Adrenal gland (tissue), 12 donors: Measurements from ENCODE around the gene KLF9. TPM values are rescaled to one million over a fixed set of nuclear protein-coding genes. Genes with fewer than 3 reads are reported as not detected.
A peak's percentile ranks its signal among the peaks of the same experiment; 100 is the strongest.

ENCODE experiments used
- DNase-seq, 7 donors: peaks; one replicate each; pipeline ENCODE4 v3.0.0-alpha.2; 2019 to 2020
- H3K27ac ChIP-seq, 5 donors: fragments of 200-600 bp; sonication (generic) in 4 of 5; 1 replicate in 3 of 5; 2 replicates in 2 of 5; pipeline versions ENCODE4 v1.5.1 to v1.8.0; 2016 to 2020; ENCODE audit warnings: mild to moderate bottlenecking in 1 of 5
- H3K27me3 ChIP-seq: fragments of 200-600 bp; 2 replicates; pipeline ENCODE4 v1.8.0; 2021
- H3K36me3 ChIP-seq, 2 donors: fragments of 200-600 bp; replicated peaks in 1 of 2; 1 replicate in 1 of 2; 2 replicates in 1 of 2; pipeline versions ENCODE4 v1.5.1 to v1.8.0; 2018 to 2022
- H3K4me1 ChIP-seq, 2 donors: fragments of 200-600 bp; replicated peaks in 1 of 2; 1 replicate in 1 of 2; 2 replicates in 1 of 2; pipeline versions ENCODE4 v1.5.1 to v1.8.0; 2018 to 2021
- H3K4me3 ChIP-seq, 4 donors: fragments of 200-600 bp; sonication (generic) in 3 of 4; one replicate each; pipeline ENCODE4 v1.5.1; 2016 to 2018
- H3K9me3 ChIP-seq, 3 donors: fragments of 200-600 bp; sonication (generic) in 1 of 3; replicated peaks in 1 of 3; 1 replicate in 2 of 3; 2 replicates in 1 of 3; pipeline versions ENCODE4 v1.5.1 to v1.8.0; 2016 to 2021
- POLR2A ChIP-seq, 2 donors: fragments of 450-650 bp; IDR thresholded peaks; one replicate each; pipeline ENCODE4 v1.6.1; 2017; ENCODE audit warnings: antibody characterized with exemption in 2 of 2, mild to moderate bottlenecking in 2 of 2, moderate library complexity in 1 of 2
- WGBS, 4 donors: extraction: QIAGEN DNeasy Blood & Tissue Kit in 2 of 4; methylation state at CpG; one replicate each; pipeline versions ENCODE4 v1.1.5 to v1.1.7; 2013 to 2017; 5-methylcytosine and 5-hydroxymethylcytosine counted together
- intact Hi-C, 2 donors: fragments of 100-400 bp; cut with DNase I; formaldehyde crosslinking; loops; one replicate each; pipeline versions ENCODE4 v1.14.1 to v1.15.0; 2022 to 2023
- polyA plus RNA-seq, 3 donors: library from polyadenylated mRNA; stranded (reverse); fragments of 200-250 nt in 2 of 3; fragments of 350-450 nt in 1 of 3; fragmentation: Illumina TruSeq in 1 of 3; extraction: RNeasy Lipid Tissue Mini Kit (QIAGEN cat#74804) in 1 of 3; gene quantifications; one replicate each; pipeline ENCODE4 v1.2.3, GENCODE V29; 2013 to 2014
- total RNA-seq, 9 donors: library from RNA; depleted of rRNA in 4 of 9; stranded (reverse); fragments of >200 nt in 4 of 9; fragments of 120-200 nt in 1 of 9; fragmentation: NEBNext Ultra II Directional in 1 of 9; extraction: Animal tissue kit (Norgen Biotek cat#: 25700) in 1 of 9; gene quantifications; one replicate each; pipeline versions ENCODE4 v1.1.0 to v1.2.4, GENCODE V29; 2013 to 2023
- TF ChIP-seq, protein P1 (sequence below), 6 experiments: fragments of 450-650 bp in 4 of 6; fragments of 200-600 bp in 2 of 6; sonication (generic) in 1 of 6; IDR thresholded peaks; 1 replicate in 5 of 6; 2 replicates in 1 of 6; pipeline versions ENCODE4 v1.5.1 to v1.8.0; 2016 to 2021; ENCODE audit warnings: antibody characterized with exemption in 6 of 6, mild to moderate bottlenecking in 2 of 6, moderate library complexity in 1 of 6
- donor health status: healthy with polysubstance abuse.
- donor health status: Bipolar disorder and iron deficiency.
- donor health status: DM: yes; HTN: yes; CAD: no.
- donor health status: DM: no; HTN: no; CAD: no.
- donor health status: DM: no; HTN: no; CAD: no.
- donor health status: DM: yes; HTN: yes; CAD: no.

Gene KLF9
- total and polyA plus RNA-seq, 12 donors = 2.2 to 80.7 (median 38.7) TPM

- Histone ChIP-seq H3K9me3 (no peaks in the 10 kb centered on the region), H3K27me3 (no peaks in the 10 kb centered on the region), H3K27ac (peak overlapping the region; percentile 99 to 100 (median 100)), H3K4me1 (peaks cover 31 to 48% of the 10 kb centered on the region in 2 donors), H3K36me3 (no peaks in the 10 kb centered on the region), H3K4me3 (peak overlapping the region in 3 of 4 donors; percentile 33 to 71 (median 70))
- 1 to 3% (median 1%) methylated on average over 28 to 32 of the region's 32 CpGs for WGBS, 4 donors
- peak in 1 of 2 donors; percentile 67 for TF ChIP-seq POLR2A (IDR thresholded peaks at IDR 0.05)
- TF ChIP-seq, protein P1, sequence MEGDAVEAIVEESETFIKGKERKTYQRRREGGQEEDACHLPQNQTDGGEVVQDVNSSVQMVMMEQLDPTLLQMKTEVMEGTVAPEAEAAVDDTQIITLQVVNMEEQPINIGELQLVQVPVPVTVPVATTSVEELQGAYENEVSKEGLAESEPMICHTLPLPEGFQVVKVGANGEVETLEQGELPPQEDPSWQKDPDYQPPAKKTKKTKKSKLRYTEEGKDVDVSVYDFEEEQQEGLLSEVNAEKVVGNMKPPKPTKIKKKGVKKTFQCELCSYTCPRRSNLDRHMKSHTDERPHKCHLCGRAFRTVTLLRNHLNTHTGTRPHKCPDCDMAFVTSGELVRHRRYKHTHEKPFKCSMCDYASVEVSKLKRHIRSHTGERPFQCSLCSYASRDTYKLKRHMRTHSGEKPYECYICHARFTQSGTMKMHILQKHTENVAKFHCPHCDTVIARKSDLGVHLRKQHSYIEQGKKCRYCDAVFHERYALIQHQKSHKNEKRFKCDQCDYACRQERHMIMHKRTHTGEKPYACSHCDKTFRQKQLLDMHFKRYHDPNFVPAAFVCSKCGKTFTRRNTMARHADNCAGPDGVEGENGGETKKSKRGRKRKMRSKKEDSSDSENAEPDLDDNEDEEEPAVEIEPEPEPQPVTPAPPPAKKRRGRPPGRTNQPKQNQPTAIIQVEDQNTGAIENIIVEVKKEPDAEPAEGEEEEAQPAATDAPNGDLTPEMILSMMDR (IDR thresholded peaks at IDR 0.05) = peak in 1 of 6 experiments; percentile 2
- peak; percentile 90 to 98 (median 94) for DNase-seq
- intact Hi-C loops = loop anchor here in 1 of 2 donors (5.0 kb wide), 1 partner anchor 62 kb away; no protein-coding TSS in a partner anchor
These were observed 6.2 kb upstream of the KLF9 start for GRCh38 chr9:70420441-70421271.

- TF ChIP-seq POLR2A (IDR thresholded peaks at IDR 0.05) = peak; percentile 92 to 98
- TF ChIP-seq, protein P1 (IDR thresholded peaks at IDR 0.05) = peak in 3 of 6 experiments; percentile 1 to 38 (median 16)
- H3K36me3 ChIP-seq = no peaks in the 10 kb centered on the region
- intact Hi-C loops = loop anchor here in 1 of 2 donors (5.0 to 10.0 kb wide), 2 partner anchors 63 to 185 kb away; no protein-coding TSS in a partner anchor
- WGBS, 4 donors = 0 to 1% (median 1%) methylated on average over 43 to 60 of the region's 60 CpGs
- peaks cover 36 to 57% of the 10 kb centered on the region in 2 donors for H3K4me1 ChIP-seq
- H3K4me3 ChIP-seq = peak overlapping the region in 3 of 4 donors; percentile 33 to 71 (median 70)
- H3K27me3 ChIP-seq = no peaks in the 10 kb centered on the region
- H3K9me3 ChIP-seq = no peaks in the 10 kb centered on the region
- DNase-seq = peak; percentile 95 to 99 (median 98)
- H3K27ac ChIP-seq = peak overlapping the region; percentile 99 to 100 (median 100)
These were observed 5.3 kb upstream of the KLF9 start for GRCh38 chr9:70419556-70420440.

GRCh38 chr9:70418822-70419555 lies 4.5 kb upstream of the KLF9 start:
- 0% methylated on average over 11 to 65 of the region's 65 CpGs for WGBS, 4 donors
- H3K4me1 ChIP-seq = peaks cover 39 to 61% of the 10 kb centered on the region in 2 donors
- peak overlapping the region in 3 of 4 donors; percentile 18 to 70 (median 30) for H3K4me3 ChIP-seq
- H3K36me3 ChIP-seq = no peaks in the 10 kb centered on the region
- TF ChIP-seq, protein P1 (IDR thresholded peaks at IDR 0.05) = no peak
- peak; percentile 88 to 98 for TF ChIP-seq POLR2A (IDR thresholded peaks at IDR 0.05)
- H3K9me3 ChIP-seq = no peaks in the 10 kb centered on the region
- intact Hi-C loops = loop anchor here in 1 of 2 donors (10.0 kb wide), 1 partner anchor 186 kb away; no protein-coding TSS in a partner anchor
- peak overlapping the region; percentile 99 to 100 (median 100) for H3K27ac ChIP-seq
- H3K27me3 ChIP-seq = no peaks in the 10 kb centered on the region
- DNase-seq = peak; percentile 95 to 99 (median 98)
